ENCODE measurements around the gene MYT1. TPM values are rescaled to one million over a fixed set of nuclear protein-coding genes. Genes with fewer than 3 reads are reported as not detected.

Gene MYT1
- total RNA-seq, 1 experiment from 2014 or later: not detected

GRCh38 chr20:64152906-64153305, 11.3 kb upstream of the MYT1 start:
- DNase-seq (ENCODE audit: unreplicated experiment): no peak
- H3K9me3 Mint-ChIP-seq (ENCODE audit: unreplicated experiment): no peaks in the 10 kb centered on the region
- no peaks in the 10 kb centered on the region for H3K4me1 Mint-ChIP-seq (ENCODE audit: insufficient read depth, unreplicated experiment)
- no peak overlapping the region for H3K27ac Mint-ChIP-seq (ENCODE audit: low read depth, unreplicated experiment)
- intact Hi-C loops (cut with micrococcal nuclease): no loop called here
- peaks cover 25% of the 10 kb centered on the region for H3K27me3 Mint-ChIP-seq (ENCODE audit: insufficient read depth, unreplicated experiment)
- no peak overlapping the region for H3K4me3 Mint-ChIP-seq (ENCODE audit: unreplicated experiment)
- TF ChIP-seq CTCF (IDR thresholded peaks at IDR 0.05; ENCODE audit: unreplicated experiment): no peak
- BruUV-seq (replicated peaks): no TSS peak
- CTCF ChIA-PET: interaction anchor here (0.7 kb wide), 1 partner anchor 57 kb away, joined by 3 read pairs; no protein-coding TSS in a partner anchor
- POLR2A ChIA-PET: no interaction called here
- no peaks in the 10 kb centered on the region for H3K36me3 Mint-ChIP-seq (ENCODE audit: insufficient read depth, unreplicated experiment)

GRCh38 chr20:64153410-64153809, 10.8 kb upstream of the MYT1 start:
- TF ChIP-seq CTCF (IDR thresholded peaks at IDR 0.05; ENCODE audit: unreplicated experiment): no peak
- Mint-ChIP-seq H3K4me3 (ENCODE audit: unreplicated experiment) (no peak overlapping the region), H3K9me3 (ENCODE audit: unreplicated experiment) (no peaks in the 10 kb centered on the region), H3K36me3 (ENCODE audit: insufficient read depth, unreplicated experiment) (no peaks in the 10 kb centered on the region), H3K4me1 (ENCODE audit: insufficient read depth, unreplicated experiment) (no peaks in the 10 kb centered on the region), H3K27ac (ENCODE audit: low read depth, unreplicated experiment) (no peak overlapping the region), H3K27me3 (ENCODE audit: insufficient read depth, unreplicated experiment) (peaks cover 20% of the 10 kb centered on the region)
- DNase-seq (ENCODE audit: unreplicated experiment): no peak
- no TSS peak for BruUV-seq (replicated peaks)
- ChIA-PET CTCF (no interaction called here), POLR2A (no interaction called here)
- intact Hi-C loops (cut with micrococcal nuclease): no loop called here

GRCh38 chr20:64153861-64154589, 10.2 kb upstream of the MYT1 start:
- peaks cover 5% of the 10 kb centered on the region for H3K4me1 Mint-ChIP-seq (ENCODE audit: insufficient read depth, unreplicated experiment)
- POLR2A ChIA-PET: no interaction called here

More at GRCh38 chr20:64153861-64154589, 10.2 kb upstream of the MYT1 start:
- H3K36me3 Mint-ChIP-seq (ENCODE audit: insufficient read depth, unreplicated experiment): peaks cover 5% of the 10 kb centered on the region
- intact Hi-C loops (cut with micrococcal nuclease): no loop called here
- no peak for DNase-seq (ENCODE audit: unreplicated experiment)
- peaks cover 22% of the 10 kb centered on the region for H3K27me3 Mint-ChIP-seq (ENCODE audit: insufficient read depth, unreplicated experiment)
- CTCF ChIA-PET: no interaction called here
- no TSS peak for BruUV-seq (replicated peaks)
- no peak for TF ChIP-seq CTCF (IDR thresholded peaks at IDR 0.05; ENCODE audit: unreplicated experiment)
- no peak overlapping the region for H3K4me3 Mint-ChIP-seq (ENCODE audit: unreplicated experiment)
- no peak overlapping the region for H3K27ac Mint-ChIP-seq (ENCODE audit: low read depth, unreplicated experiment)
- H3K9me3 Mint-ChIP-seq (ENCODE audit: unreplicated experiment): no peaks in the 10 kb centered on the region

Measured in MCF 10A (cell line).